HG03159 (cell line): Measurements from ENCODE around the gene TMEM39B.
A peak's percentile ranks its signal among the peaks of the same experiment; 100 is the strongest.
"Not testable (repeated sequence)": the region's sequence is repeated elsewhere in the genome, so short reads cannot be mapped to it uniquely, and the experiment has no call there.

Source experiments
- ATAC-seq: cut with Tn5 transposase; IDR thresholded peaks from one replicate; pipeline ENCODE4 v1.9.1; 2021; ENCODE audit warnings: mild to moderate bottlenecking, moderate library complexity; ENCODE audit not compliant: unreplicated experiment

The TMEM39B gene

DNA sequence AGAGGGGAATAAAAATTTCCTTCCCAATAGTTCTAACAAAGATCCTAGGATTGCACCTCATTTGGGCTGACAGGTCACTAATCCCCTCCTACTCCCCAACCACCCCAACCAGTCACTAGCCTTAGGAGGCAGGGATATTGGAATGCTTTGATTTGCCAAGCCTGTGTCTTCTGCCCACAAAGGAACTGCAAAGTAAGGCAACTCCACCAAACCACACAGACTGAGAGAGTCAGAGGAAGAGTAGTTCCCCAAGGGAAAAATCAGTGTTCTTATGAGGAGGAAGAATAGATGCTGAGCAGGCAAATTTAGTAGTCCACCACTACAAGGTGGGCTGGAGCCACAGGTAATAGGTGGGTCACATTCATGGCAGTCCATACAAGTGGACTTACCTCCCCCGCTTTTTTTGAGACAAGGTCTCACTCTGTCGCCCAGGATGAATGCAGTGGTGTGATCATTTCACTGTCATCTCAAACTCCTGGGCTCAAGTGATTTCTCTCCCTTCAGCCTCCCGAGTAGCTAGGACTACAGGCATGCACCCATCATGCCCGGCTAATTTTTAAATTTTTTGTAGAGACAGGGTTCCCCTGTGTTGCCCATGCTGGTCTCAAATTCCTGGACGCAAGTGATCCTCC is 3.7 kb upstream of the TMEM39B start:
- no peak for ATAC-seq

DNA sequence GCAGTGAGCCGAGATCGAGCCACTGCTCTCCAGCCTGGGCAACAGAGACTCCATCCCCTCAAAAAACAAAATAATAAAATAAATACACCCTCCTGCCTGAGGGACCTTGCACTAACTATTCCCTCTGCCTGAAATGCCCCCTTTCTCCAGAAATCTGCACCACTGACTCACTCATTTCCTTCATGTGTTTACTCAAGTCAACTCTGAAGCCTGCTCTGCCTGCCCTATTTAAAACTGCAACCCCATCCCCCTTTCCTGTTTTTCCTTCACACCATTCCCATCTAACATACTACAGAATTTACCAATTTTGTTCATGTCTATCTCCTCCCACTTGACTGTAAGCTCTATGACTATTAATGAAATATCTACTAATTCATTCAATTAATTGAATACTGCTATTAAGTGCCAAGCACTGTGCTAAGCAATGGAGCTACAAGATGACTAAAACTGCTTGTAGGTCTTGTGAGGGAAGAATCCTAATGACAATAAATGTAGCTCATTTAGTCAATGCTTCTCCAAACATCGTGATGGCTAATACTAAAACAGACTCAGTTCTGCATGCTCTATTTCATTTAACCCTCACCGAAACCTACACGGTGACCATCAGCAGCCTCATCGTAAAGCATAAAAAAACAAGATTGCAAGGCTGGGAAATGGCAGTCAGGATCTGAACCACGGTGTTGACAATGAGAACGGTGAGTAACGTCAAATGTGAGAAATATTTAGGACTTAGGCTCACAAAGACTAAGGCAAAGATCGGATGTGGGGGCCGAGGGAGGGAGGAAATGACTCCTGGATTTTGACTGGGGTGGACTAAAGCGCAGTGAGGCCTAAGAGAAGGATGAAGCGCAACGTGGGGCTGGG is 749 bp upstream of the TMEM39B start:
- no peak for ATAC-seq

DNA sequence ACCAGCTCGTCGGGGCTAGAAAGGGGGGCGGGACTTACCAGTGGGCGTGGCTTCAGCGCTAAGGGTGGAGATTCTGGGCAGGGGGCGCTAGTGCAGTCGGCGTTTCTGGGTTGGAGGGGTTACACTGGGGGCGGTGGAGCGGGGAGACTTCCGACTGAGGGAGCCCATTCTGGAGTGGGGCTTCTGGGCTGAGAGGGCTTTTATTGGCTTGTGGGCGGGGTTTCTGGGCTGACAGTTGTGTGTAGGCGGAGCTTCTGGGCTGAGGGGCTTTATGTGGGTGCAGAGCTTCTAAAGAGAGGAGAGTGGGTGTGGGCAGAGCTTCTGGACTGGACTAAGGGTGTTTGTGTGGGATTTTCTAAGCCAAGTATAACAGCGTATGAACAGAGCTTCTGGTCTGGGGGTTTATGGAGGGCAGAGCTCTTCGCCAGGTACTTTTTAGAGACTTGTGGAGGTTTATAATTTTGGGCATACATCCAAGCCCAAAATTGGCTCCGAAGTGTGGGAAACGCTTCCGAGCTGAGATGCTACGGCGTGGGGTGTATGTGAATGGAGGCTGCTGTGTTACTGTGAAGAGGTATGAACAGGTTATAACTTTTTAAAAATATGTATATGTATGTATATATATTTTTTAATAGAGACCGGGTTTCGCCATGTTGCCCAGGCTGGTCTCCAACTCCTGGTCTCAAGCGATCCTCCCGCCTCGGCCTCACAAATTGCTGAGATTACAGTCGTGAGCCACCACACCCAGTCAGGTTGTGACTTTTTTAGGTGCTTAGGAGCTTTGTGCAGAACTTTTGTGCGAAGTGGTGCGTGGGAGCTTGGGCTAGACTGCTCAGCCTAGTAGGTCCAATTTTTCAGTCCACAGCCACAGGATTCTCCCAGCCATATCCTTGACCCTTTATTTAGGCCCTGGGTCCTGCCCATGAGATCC is 825 bp downstream of the TMEM39B start:
- peak; percentile 24 for ATAC-seq

DNA sequence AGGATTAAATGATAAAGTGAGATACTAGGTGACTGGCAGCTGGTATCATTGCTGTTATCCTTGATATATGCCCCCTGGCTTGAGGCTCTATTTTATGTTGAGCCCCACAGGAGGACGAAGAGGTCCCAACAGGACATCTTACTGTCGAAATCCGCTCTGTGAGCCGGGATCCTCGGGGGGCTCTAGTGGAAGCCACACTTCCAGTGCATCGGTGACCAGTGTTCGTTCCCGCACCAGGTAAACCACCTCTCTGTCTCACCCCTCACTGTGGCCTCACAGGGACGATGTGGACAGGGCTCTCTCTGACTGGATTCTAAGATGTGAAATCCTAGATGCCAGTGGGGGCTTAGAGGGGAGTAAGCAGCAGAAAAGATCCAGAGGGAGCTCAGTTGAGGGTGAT is 2.1 kb downstream of the TMEM39B start:
- no peak for ATAC-seq

DNA sequence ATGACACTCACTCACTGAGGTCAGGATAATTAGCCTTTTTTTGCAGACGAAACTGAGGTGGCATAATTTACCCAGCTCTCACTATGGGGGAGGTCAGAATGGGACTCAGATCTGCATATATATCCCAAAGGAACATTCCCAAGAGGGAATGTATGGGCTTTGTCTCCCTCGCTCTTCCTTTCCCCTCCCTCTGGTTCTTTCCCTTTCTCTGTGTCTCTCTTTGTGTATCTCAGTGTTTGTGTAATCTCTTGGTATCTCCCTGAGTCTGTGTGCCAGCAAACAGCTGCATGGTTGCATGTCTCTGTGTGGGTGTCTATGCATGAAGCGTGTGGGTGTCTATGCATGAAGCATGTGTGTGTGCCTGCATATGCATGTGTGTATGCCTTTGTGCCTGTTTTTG is 4.7 kb downstream of the TMEM39B start:
- ATAC-seq: no peak

DNA sequence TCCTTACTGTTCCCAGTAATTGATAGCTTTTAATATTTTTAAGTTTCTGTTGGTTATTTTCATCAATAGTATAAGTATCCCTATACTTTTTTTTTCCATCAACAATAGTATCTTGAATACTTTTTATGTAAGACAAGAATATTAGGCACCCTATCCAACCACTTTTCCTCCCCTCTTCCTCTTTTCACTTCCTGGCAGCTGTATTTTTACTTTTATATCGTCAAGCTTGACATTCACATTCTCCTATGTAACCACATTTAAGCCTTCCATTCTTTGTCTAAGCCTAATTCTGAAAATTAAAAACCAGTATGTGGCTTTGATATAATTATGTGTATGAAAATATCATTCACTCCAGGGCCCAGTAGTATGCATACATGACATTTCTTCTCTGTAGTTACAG is 9.3 kb downstream of the TMEM39B start:
- ATAC-seq: no peak

DNA sequence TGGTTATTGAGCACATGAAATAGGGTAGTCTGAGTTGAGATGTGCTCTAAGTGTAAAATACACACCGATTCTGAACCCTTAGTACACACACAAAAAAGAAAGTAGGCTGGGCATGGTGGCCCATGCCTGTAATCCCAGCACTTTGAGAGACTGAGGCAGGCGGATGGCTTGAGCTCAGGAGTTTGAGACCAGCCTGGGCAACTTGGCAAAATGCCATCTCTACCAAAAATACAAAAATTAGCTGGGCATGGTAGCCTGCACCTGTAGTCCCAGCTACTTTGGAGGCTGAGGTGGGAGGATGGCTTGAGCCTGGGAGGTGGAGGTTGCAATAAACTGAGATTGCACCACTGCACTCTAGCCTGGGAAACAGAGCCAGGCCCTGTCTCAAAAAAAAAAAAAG is 13.6 kb downstream of the TMEM39B start:
- not testable (repeated sequence) for ATAC-seq

DNA sequence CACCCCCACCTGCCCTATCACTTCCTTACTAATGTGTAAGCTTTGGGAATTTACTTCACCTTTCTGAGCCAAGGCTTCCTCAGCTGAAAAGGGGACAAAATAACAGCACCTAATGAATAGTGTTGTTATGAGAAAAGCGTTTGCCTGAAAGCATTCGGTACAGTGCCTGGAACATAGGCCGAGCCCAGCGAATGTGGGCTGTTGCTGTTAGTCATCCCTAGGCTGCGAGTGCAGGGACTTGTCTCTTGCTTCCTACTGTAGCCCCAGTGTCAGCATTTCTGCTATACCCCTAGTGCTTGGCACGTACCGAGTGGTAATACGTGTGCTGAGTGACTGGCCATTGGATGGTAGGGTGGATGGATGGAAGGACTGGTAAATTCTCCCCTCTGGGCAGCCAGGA is 18.4 kb downstream of the TMEM39B start:
- no peak for ATAC-seq

DNA sequence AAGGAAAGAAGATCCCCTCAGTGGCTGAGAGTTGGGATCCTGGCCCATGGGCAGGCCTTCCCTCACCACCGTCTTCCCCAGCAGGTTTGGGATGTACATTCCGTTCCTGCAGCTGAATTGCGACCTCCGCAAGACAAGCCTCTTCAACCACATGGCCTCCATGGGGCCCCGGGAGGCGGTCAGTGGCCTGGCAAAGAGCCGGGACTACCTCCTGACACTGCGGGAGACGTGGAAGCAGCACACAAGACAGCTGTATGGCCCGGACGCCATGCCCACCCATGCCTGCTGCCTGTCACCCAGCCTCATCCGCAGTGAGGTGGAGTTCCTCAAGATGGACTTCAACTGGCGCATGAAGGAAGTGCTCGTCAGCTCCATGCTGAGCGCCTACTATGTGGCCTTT is 18.9 kb downstream of the TMEM39B start:
- ATAC-seq: no peak

DNA sequence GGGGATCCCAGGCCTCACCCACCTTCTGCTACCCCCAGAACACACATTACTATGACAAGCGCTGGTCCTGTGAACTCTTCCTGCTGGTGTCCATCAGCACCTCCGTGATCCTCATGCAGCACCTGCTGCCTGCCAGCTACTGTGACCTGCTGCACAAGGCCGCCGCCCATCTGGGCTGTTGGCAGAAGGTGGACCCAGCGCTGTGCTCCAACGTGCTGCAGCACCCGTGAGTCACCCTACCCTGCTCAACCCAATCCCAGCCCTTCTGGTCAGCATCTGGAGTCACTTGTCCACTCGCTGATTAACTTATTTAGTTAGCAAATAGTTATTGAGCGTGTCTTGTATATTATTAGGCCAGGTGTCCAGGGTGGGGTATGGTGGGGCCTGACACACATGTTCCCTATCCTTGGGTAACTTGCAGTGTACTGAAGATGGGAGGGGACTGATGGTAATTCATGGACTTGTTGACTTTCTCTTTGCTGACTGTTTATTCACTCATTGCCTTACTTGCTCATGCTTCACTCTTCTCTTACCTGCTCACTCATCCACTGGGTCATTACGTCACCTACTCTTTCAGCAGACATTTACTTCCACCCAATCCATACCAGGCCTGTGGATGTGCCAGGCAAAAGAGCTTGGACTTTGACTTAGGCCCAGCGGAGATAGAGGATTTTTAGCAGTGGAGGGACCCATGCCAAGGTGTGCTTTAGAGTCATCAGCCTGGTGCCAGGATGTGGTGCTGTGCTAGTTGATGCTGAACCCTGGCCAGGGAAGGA is 22.2 kb downstream of the TMEM39B start:
- ATAC-seq: no peak

DNA sequence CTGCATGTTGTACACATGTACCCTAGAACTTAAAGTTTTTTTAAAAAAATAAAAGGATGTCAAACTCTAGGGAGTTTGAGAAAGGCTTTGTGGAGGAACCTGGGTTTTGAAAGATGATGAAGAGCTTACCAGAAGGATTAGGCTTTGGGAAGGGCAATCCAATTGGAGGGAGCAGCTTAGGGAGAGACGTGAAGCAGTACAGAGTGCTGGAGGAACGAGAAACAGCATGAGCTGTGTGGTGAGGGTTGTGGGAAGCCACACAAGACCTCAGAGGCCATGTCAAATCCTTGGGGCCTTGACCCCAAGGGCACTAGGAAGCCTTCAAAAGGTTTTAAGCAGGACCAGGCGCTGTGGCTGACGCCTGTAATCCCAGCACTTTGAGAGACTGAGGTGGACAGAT is 26.7 kb downstream of the TMEM39B start:
- ATAC-seq: no peak

DNA sequence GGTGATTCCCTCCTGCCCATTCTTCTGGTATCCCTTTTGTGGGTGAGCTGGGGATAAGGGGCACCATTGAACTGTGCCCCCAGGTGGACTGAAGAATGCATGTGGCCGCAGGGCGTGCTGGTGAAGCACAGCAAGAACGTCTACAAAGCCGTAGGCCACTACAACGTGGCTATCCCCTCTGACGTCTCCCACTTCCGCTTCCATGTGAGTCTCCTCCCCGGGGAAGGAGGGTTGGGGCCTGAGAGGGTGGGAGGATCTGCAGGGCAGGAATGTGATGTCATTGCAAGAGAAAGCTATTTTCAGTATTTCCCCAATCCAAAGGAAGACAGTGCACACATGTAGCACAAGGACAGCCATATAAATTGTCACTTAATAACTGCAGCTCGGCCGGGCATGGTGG is 27.6 kb downstream of the TMEM39B start:
- no peak for ATAC-seq

DNA sequence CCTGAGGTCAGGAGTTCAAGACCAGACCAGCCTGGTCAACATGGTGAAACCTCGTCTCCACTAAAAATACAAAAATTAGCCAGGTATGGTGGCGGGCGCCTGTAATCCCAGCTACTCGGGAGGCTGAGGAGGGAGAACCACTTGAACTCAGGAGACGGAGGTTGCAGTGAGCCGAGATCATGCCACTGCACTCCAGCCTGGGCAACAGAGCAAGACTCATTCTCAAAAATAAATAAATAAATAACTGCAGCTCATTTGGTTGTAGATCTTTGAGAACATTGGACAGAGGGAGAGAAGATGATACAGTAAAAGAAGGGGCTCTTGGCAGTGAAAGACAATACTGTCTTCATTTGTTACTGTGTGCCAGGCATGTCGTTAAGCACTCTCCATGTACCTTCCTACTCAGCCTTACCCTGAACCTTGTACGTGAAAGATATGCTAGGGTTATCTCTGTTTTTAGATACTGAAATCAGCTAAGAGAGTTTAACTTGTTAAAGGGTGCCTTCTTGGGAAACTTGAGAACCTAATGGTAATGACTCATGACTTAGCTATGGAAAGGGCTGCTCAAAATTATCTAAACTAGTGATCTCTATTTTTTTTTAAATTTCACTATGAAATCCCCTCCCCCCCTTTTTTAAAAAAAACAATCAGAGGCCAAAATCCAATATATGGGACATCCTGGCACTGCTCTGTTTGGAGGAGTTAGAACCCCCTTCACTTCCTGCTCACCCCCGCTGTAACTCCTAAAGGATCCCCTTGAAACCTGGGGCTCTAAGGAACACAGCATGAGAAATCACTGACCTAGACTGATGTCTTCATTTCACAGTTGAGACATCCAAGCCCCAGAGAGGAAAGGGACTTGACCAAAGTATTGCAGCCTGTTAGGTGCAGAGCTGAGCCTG is 28.3 kb downstream of the TMEM39B start:
- ATAC-seq: no peak

DNA sequence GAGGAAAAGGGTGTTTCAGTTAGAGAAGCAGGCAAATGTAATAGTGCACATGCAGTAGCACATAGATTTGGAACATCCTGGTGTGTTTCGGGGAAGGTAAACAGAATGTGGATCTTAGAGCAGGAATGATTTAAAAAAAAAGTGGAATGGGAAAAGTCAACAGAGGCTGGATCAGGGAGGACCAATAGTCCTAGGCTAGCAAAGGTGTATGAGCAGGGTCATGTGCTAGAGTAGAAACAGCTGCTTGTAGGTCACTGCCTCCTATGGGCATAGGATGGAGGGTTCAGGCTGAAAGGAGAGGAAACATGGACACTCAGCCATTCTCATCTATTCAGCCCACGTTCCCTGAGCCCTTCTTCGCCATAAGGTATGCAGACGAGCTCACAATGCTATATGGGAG is 31.4 kb downstream of the TMEM39B start:
- ATAC-seq: no peak

DNA sequence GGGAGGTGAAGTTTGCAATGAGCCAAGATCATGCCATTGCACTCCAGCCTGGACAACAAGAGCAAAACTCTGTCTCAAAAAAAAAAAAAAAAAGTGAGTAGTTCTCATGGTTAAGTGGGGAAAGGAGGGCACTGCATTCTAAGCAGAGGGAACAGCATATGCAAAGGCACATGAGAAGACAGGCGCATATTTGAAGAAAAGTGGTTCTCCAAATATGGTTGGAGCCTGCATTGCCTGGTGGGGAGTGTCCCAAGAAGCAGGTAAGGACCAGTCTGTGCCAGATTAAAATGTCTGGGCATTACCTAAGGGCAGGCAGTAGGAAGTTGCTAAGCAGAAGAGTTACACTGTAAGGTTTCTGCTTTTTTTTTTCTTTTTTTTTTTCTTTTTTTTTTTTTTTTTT is 32.6 kb downstream of the TMEM39B start:
- ATAC-seq: no peak

DNA sequence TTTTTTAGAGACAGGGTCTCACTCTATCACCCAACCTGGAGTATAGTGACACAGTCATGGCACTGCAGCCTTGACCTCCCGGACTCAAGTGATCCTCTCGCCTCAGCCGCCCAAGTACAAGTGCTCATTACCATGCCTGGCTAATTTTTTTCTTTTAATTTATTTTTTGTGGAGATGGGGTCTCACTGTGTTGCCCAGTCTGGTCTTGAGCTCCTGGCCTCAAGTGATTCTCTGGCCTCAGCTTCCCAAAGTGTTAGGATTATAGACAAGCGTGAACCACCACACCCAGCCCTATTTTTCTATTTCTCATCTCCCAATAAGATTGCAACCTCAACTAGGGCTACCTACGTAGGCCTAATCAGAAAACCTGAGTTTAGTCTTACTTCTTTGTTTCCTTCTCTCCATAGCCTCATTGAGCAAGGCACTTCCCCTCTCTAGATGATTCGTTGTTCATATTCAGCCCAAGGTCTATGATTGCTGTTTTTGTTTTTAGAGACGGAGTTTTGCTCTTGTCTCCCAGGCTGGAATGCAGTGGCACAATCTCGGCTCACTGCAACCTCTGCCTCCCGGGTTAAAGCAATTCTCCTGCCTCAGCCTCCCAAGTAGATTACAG is 34.0 kb downstream of the TMEM39B start:
- ATAC-seq: no peak

DNA sequence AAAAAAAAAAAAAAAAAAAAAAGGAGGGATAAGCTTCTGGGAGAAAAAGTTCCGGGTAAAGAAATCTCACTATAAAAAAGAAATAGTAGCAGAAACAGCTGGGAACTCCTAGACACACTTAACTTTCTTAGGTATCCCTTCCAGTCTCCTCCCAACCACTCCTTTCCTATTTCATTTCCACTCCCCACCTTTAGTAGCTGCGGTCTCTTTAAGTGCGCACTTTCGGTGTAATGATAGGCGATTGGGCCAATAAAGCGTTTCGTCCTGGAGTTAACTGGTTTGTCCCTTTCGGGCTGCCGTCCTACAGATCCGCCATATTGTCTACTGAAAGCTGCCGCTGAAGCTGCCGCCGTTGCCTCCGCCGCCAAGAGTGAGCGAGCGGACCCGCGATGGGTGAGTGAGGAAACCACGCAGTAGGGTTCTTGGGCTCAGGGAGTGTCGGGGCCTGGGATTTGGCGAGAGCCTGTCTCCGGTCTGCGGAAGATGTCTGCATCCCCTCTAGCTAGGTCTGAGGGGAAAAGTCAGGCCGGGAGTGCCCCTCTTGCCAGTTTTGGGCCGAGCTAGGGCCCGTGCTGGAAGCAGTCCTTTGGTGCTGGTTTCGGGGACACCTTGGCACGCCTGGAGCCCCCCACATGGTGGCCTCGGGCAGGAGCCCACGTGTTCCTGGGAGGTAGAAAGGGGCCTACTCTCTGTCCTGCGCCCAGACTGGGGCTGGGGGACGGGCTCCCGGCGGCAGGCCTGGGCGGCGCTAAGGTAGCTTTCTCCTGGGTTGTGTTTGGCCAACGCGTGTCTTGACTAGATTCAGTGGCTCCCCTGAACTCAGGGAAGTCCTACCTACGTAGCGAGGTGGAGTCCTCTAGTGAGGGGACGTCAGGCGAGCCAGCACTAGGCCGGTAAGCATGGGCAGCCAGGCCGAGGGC is 35.3 kb downstream of the TMEM39B start, which contains the start of gene KPNA6:
Gene KPNA6 (plus strand): TSS at position 315 of the 920 bp plus-strand sequence. CDS start 75 bp downstream, at position 390.
- peak; percentile 68 for ATAC-seq

DNA sequence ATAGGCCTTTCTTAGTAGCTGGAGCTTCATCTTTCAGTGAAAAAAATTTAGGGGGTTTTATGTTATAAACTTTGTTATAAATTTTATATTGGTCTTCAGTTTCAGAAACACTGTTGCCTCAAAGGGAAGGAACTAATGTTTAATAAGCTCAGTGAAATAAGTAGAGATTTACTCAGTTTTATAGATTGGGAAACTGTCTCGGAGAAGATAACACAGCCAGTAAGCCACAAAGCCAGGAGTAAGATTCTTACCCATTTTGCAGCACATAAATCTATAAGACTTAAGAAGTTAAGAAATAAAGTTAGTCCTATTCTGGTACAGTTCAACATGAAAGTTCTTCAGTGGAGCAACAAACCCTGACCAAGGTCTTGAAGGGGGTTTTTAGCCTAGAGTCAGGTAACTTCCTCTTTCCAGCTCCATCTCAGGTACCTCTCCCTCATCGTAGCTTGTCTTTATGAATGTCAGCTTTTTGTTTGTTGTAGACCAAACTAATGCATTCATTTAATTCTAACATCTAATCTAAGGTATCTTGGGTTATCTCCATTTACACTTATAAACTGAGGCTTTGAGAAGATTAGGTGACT is 38.4 kb downstream of the TMEM39B start:
- no peak for ATAC-seq
